H9 (cell line): ENCODE results near the gene PLK3. TPM values are rescaled to one million over a fixed set of nuclear protein-coding genes. Genes with fewer than 3 reads are reported as not detected.

ENCODE experiments used
- DNase-seq: peaks from one replicate; pipeline ENCODE4 v3.0.0-alpha.2; 2017
- H2AFZ ChIP-seq: one replicate; pipeline ENCODE4 v1.6.1; 2013; ENCODE audit warnings: mild to moderate bottlenecking, low read length, control low read depth, moderate library complexity
- H2AK5ac ChIP-seq: 2 replicates; pipeline ENCODE4 v1.6.1; 2013; ENCODE audit warnings: low read length, control low read depth, mixed read lengths; ENCODE audit not compliant: insufficient read length
- H2BK120ac ChIP-seq: one replicate; pipeline ENCODE4 v1.6.1; 2013; ENCODE audit warnings: low read depth, mild to moderate bottlenecking, low read length, control low read depth, inconsistent platforms; ENCODE audit not compliant: poor library complexity, severe bottlenecking
- H2BK12ac ChIP-seq: 2 replicates; pipeline ENCODE4 v1.6.1; 2013; ENCODE audit warnings: low read length, control low read depth, mixed read lengths, low read depth; ENCODE audit not compliant: insufficient read length
- H2BK15ac ChIP-seq: 2 replicates; pipeline ENCODE4 v1.6.1; 2013; ENCODE audit warnings: low read depth, low read length, control low read depth
- H2BK20ac ChIP-seq: one replicate; pipeline ENCODE4 v1.6.1; 2013; ENCODE audit warnings: low read depth, mild to moderate bottlenecking, low read length, control low read depth, inconsistent platforms; ENCODE audit not compliant: poor library complexity, severe bottlenecking
- H2BK5ac ChIP-seq: 2 replicates; pipeline ENCODE4 v1.6.1; 2013; ENCODE audit warnings: low read length, control low read depth, mixed read lengths; ENCODE audit not compliant: insufficient read length
- H3K14ac ChIP-seq: 2 replicates; pipeline ENCODE4 v1.6.1; 2013; ENCODE audit warnings: low read length, control low read depth; ENCODE audit not compliant: insufficient read depth
- H3K18ac ChIP-seq: 2 replicates; pipeline ENCODE4 v1.6.1; 2013; ENCODE audit warnings: low read depth, mild to moderate bottlenecking, mixed read lengths, low read length, control low read depth; ENCODE audit not compliant: insufficient read length
- H3K23ac ChIP-seq: 2 replicates; pipeline ENCODE4 v1.6.1; 2013; ENCODE audit warnings: low read length, control low read depth, mixed read lengths, low read depth; ENCODE audit not compliant: insufficient read length
- H3K23me2 ChIP-seq: 2 replicates; pipeline ENCODE4 v1.6.1; 2013; ENCODE audit warnings: low read depth, mild to moderate bottlenecking, mixed read lengths, low read length, control low read depth; ENCODE audit not compliant: insufficient read length, poor library complexity, severe bottlenecking
- H3K27ac ChIP-seq: 2 replicates; pipeline ENCODE4 v1.5.1; 2013; ENCODE audit warnings: low read length, control low read depth, mixed read lengths, low read depth; ENCODE audit not compliant: insufficient read length
- H3K27me3 ChIP-seq: 2 replicates; pipeline ENCODE4 v1.6.1; 2013; ENCODE audit warnings: low read length, control low read depth, inconsistent platforms; ENCODE audit not compliant: insufficient read depth
- H3K4ac ChIP-seq: 2 replicates; pipeline ENCODE4 v1.6.1; 2013; ENCODE audit warnings: low read depth, mild to moderate bottlenecking, control low read depth, inconsistent platforms, low read length, moderate library complexity
- H3K4me1 ChIP-seq: 2 replicates; pipeline ENCODE4 v1.6.1; 2013; ENCODE audit warnings: low read length, control low read depth, inconsistent platforms; ENCODE audit not compliant: insufficient read depth
- H3K4me2 ChIP-seq: 2 replicates; pipeline ENCODE4 v1.6.1; 2013; ENCODE audit warnings: low read length, control low read depth, mixed read lengths; ENCODE audit not compliant: insufficient read length, insufficient read depth
- H3K56ac ChIP-seq: 2 replicates; pipeline ENCODE4 v1.6.1; 2013; ENCODE audit warnings: low read depth, mild to moderate bottlenecking, mixed read lengths, low read length, control low read depth; ENCODE audit not compliant: insufficient read length
- H3K79me1 ChIP-seq: 2 replicates; pipeline ENCODE4 v1.6.1; 2013; ENCODE audit warnings: low read depth, mild to moderate bottlenecking, moderate library complexity, low read length, control low read depth, inconsistent platforms; ENCODE audit not compliant: insufficient read depth, poor library complexity, severe bottlenecking
- H3K79me2 ChIP-seq: 2 replicates; pipeline ENCODE4 v1.6.1; 2013; ENCODE audit warnings: low read length, control low read depth, inconsistent platforms; ENCODE audit not compliant: insufficient read depth
- H3K9ac ChIP-seq: 2 replicates; pipeline ENCODE4 v1.6.1; 2013; ENCODE audit warnings: low read length, control low read depth, mixed read lengths; ENCODE audit not compliant: insufficient read length; ENCODE audit errors: extremely low read depth
- H3K9me3 ChIP-seq: one replicate; pipeline ENCODE4 v1.6.1; 2013; ENCODE audit warnings: low read depth, low read length, inconsistent platforms; ENCODE audit not compliant: control insufficient read depth
- H3T11ph ChIP-seq: one replicate; pipeline ENCODE4 v1.6.1; 2013; ENCODE audit warnings: mild to moderate bottlenecking, low read length, control low read depth, inconsistent platforms
- H4K20me1 ChIP-seq: one replicate; pipeline ENCODE4 v1.6.1; 2013; ENCODE audit not compliant: control insufficient read depth, insufficient read length, insufficient read depth
- H4K5ac ChIP-seq: 2 replicates; pipeline ENCODE4 v1.6.1; 2013; ENCODE audit warnings: low read depth, mild to moderate bottlenecking, mixed read lengths, low read length, control low read depth; ENCODE audit not compliant: insufficient read length
- H4K8ac ChIP-seq: replicated peaks from 2 replicates; pipeline ENCODE4 v1.6.1; 2013; ENCODE audit warnings: low read length, control low read depth, mixed read lengths, low read depth; ENCODE audit not compliant: insufficient read length
- H4K91ac ChIP-seq: 2 replicates; pipeline ENCODE4 v1.6.1; 2013; ENCODE audit warnings: low read depth, mild to moderate bottlenecking, moderate library complexity, mixed read lengths, low read length, control low read depth; ENCODE audit not compliant: insufficient read length
- H3K27ac Mint-ChIP-seq, 3 experiments: 2 replicates in 2 of 3; 3 replicates in 1 of 3; pipeline ENCODE4 v1.8.0; 2020 to 2021; ENCODE audit warnings: mixed read lengths in 3 of 3, mild to moderate bottlenecking in 1 of 3, moderate library complexity in 1 of 3
- H3K27me3 Mint-ChIP-seq: 2 replicates; pipeline ENCODE4 v1.8.0; 2021; ENCODE audit warnings: low read depth, mild to moderate bottlenecking, moderate library complexity, mixed read lengths
- H3K36me3 Mint-ChIP-seq, 3 experiments: 2 replicates in 2 of 3; 3 replicates in 1 of 3; pipeline ENCODE4 v1.8.0; 2020 to 2021; ENCODE audit warnings: low read depth in 3 of 3, mixed read lengths in 3 of 3; ENCODE audit not compliant: insufficient read depth in 1 of 3
- H3K4me1 Mint-ChIP-seq, 2 experiments: 2 replicates each; pipeline ENCODE4 v1.8.0; 2020; ENCODE audit warnings: mixed read lengths in 2 of 2
- H3K4me3 Mint-ChIP-seq, 2 experiments: 2 replicates in 1 of 2; 3 replicates in 1 of 2; pipeline ENCODE4 v1.8.0; 2020 to 2021; ENCODE audit warnings: mild to moderate bottlenecking in 2 of 2, mixed read lengths in 2 of 2, moderate library complexity in 1 of 2
- H3K9me3 Mint-ChIP-seq, 2 experiments: 2 replicates in 1 of 2; 3 replicates in 1 of 2; pipeline ENCODE4 v1.8.0; 2020; ENCODE audit warnings: mild to moderate bottlenecking in 2 of 2, mixed read lengths in 2 of 2, moderate library complexity in 1 of 2
- WGBS: extraction: QIAGEN DNeasy Blood & Tissue Kit; methylation state at CpG from one replicate; pipeline ENCODE4 v1.1.7; 2013; ENCODE audit warnings: missing lambda C conversion rate, low lambda C conversion rate, mixed read lengths; ENCODE audit not compliant: insufficient read length; ENCODE audit errors: extremely low coverage; 5-methylcytosine and 5-hydroxymethylcytosine counted together
- total RNA-seq: library from RNA; stranded (reverse); gene quantifications from 2 replicates; pipeline ENCODE4 v1.2.1, GENCODE V29; 2021
- TF ChIP-seq, protein P1 (sequence below): fragments of 200-600 bp; sonication (generic); conservative IDR thresholded peaks from 3 replicates; pipeline ENCODE4 v1.8.0; 2021; ENCODE audit warnings: antibody characterized with exemption, mild to moderate bottlenecking

Gene PLK3
- total RNA-seq, 1 experiment from 2014 or later, result 14.7 TPM

- Histone ChIP-seq H3K9ac (no peak overlapping the region), H3K14ac (no peak overlapping the region), H3K56ac (no peak overlapping the region), H2BK120ac (no peak overlapping the region), H3K23ac (no peak overlapping the region), H2BK20ac (no peak overlapping the region), H3K4me2 (no peak overlapping the region), H3K27ac (no peak overlapping the region), H3K27me3 (no peaks in the 10 kb centered on the region), H4K20me1 (no peaks in the 10 kb centered on the region), H3K79me1 (no peaks in the 10 kb centered on the region), H3T11ph (no peak overlapping the region), H3K18ac (no peak overlapping the region), H4K5ac (no peak overlapping the region), H2AK5ac (no peak overlapping the region), H4K91ac (no peak overlapping the region), H2BK15ac (no peak overlapping the region), H2BK5ac (no peak overlapping the region), H2AFZ (no peak overlapping the region), H2BK12ac (no peak overlapping the region), H3K9me3 (no peaks in the 10 kb centered on the region), H4K8ac (no peak overlapping the region), H3K79me2 (no peaks in the 10 kb centered on the region), H3K4me1 (no peaks in the 10 kb centered on the region), H3K4ac (no peak overlapping the region), H3K23me2 (no peaks in the 10 kb centered on the region)
- no peaks in the 10 kb centered on the region; the same call in 1 of the 2 replicates for H3K27me3 Mint-ChIP-seq
- H3K4me3 Mint-ChIP-seq, result no peak overlapping the region
- no CpG with 5 or more reads among the region's 24 CpGs for WGBS
- peak; percentile 48 for DNase-seq
- TF ChIP-seq, protein P1, sequence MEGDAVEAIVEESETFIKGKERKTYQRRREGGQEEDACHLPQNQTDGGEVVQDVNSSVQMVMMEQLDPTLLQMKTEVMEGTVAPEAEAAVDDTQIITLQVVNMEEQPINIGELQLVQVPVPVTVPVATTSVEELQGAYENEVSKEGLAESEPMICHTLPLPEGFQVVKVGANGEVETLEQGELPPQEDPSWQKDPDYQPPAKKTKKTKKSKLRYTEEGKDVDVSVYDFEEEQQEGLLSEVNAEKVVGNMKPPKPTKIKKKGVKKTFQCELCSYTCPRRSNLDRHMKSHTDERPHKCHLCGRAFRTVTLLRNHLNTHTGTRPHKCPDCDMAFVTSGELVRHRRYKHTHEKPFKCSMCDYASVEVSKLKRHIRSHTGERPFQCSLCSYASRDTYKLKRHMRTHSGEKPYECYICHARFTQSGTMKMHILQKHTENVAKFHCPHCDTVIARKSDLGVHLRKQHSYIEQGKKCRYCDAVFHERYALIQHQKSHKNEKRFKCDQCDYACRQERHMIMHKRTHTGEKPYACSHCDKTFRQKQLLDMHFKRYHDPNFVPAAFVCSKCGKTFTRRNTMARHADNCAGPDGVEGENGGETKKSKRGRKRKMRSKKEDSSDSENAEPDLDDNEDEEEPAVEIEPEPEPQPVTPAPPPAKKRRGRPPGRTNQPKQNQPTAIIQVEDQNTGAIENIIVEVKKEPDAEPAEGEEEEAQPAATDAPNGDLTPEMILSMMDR, result no peak
- no peaks in the 10 kb centered on the region for H3K36me3 Mint-ChIP-seq
- peaks cover 6 to 12% of the 10 kb centered on the region in 2 experiments for H3K4me1 Mint-ChIP-seq
- H3K27ac Mint-ChIP-seq, result peak overlapping the region in 1 of 3 experiments; percentile 77; a peak in 1 of 7 replicates
- H3K9me3 Mint-ChIP-seq, result no peaks in the 10 kb centered on the region
Observed at GRCh38 chr1:44826375-44827196, 26.4 kb downstream of the PLK3 start.
